BE2C (cell line): ENCODE measurements around the gene PORCN.

Experiments
- DNase-seq: peaks from one replicate; pipeline ENCODE4 v3.0.0-alpha.2; 2020
- H3K27me3 ChIP-seq: fragments of 250-450 bp; sonication (Bioruptor Pico); 2 replicates; pipeline ENCODE4 v1.5.1; 2020; ENCODE audit warnings: mild to moderate bottlenecking
- H3K36me3 ChIP-seq: fragments of 250-450 bp; sonication (Bioruptor Pico); 2 replicates; pipeline ENCODE4 v1.5.1; 2020; ENCODE audit warnings: mild to moderate bottlenecking
- H3K4me1 ChIP-seq: fragments of 250-450 bp; sonication (Bioruptor Pico); 2 replicates; pipeline ENCODE4 v1.5.1; 2020
- H3K4me3 ChIP-seq: 2 replicates; pipeline ENCODE4 v1.5.1; 2011; ENCODE audit warnings: low read depth, low read length
- H3K9me3 ChIP-seq: fragments of 250-450 bp; sonication (Bioruptor Pico); 2 replicates; pipeline ENCODE4 v1.5.1; 2020
- CTCF ChIP-seq: IDR thresholded peaks from 2 replicates; pipeline ENCODE4 v1.5.1; 2012; ENCODE audit warnings: mild to moderate bottlenecking, low read depth, low read length

PORCN gene

GRCh38 chrX:48489892-48490291, 18.9 kb upstream of the PORCN start:
- H3K4me1 ChIP-seq: no peaks in the 10 kb centered on the region
- no peak for TF ChIP-seq CTCF
- H3K9me3 ChIP-seq: no peaks in the 10 kb centered on the region
- no peak overlapping the region for H3K4me3 ChIP-seq
- H3K27me3 ChIP-seq: no peaks in the 10 kb centered on the region
- no peaks in the 10 kb centered on the region for H3K36me3 ChIP-seq
- DNase-seq: no peak

GRCh38 chrX:48490661-48491060, 18.1 kb upstream of the PORCN start:
- Histone ChIP-seq H3K4me1 (no peaks in the 10 kb centered on the region), H3K9me3 (no peaks in the 10 kb centered on the region), H3K4me3 (no peak overlapping the region), H3K27me3 (no peaks in the 10 kb centered on the region), H3K36me3 (no peaks in the 10 kb centered on the region)
- TF ChIP-seq CTCF: no peak
- no peak for DNase-seq

- Histone ChIP-seq H3K36me3 (no peaks in the 10 kb centered on the region), H3K27me3 (no peaks in the 10 kb centered on the region), H3K4me1 (no peaks in the 10 kb centered on the region), H3K9me3 (no peaks in the 10 kb centered on the region), H3K4me3 (no peak overlapping the region)
- no peak for DNase-seq
- no peak for TF ChIP-seq CTCF
Measured at GRCh38 chrX:48491809-48492208, 17.0 kb upstream of the PORCN start.

DNA sequence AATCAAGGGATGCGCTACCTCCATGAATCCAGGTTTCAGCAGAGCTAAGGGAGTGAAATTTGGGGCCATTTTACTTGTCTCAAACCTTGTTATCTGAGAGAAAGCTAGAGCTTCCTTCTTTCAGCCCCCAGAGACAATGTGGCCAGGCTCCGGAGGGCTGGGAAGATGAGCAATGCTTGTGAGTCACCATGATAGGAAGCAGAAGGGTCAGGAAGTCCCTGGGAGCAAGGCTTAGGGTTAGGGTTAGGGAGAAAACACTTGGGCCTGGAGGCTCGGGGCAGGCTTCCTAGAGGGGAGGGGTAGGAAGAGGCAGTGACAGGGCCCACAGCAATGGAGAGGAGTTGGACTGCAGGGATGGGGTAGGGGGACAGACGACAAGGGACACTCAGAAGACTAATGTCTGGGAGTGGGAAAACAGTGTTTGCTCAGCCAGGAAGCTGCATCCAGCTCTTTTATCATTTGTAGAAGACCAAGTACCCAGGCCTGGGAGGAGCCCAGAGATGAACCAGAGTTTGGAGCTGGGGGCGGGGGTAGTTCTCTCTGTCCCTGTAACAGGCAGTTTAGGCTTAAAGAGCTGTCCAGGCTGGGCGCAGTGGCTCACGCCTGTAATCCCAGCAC, 16.4 kb upstream of the PORCN start:
- no peak for TF ChIP-seq CTCF
- no peaks in the 10 kb centered on the region for H3K27me3 ChIP-seq
- H3K36me3 ChIP-seq: no peaks in the 10 kb centered on the region
- no peaks in the 10 kb centered on the region for H3K4me1 ChIP-seq
- H3K9me3 ChIP-seq: no peaks in the 10 kb centered on the region
- no peak overlapping the region for H3K4me3 ChIP-seq
- DNase-seq: no peak

- H3K27me3 ChIP-seq: no peaks in the 10 kb centered on the region
- no peaks in the 10 kb centered on the region for H3K4me1 ChIP-seq
- no peaks in the 10 kb centered on the region for H3K36me3 ChIP-seq
- H3K4me3 ChIP-seq: no peak overlapping the region
- peak; percentile 55 for TF ChIP-seq CTCF
- DNase-seq: peak; percentile 63
- no peaks in the 10 kb centered on the region for H3K9me3 ChIP-seq
Measured at GRCh38 chrX:48493890-48494364, 14.9 kb upstream of the PORCN start.

DNA sequence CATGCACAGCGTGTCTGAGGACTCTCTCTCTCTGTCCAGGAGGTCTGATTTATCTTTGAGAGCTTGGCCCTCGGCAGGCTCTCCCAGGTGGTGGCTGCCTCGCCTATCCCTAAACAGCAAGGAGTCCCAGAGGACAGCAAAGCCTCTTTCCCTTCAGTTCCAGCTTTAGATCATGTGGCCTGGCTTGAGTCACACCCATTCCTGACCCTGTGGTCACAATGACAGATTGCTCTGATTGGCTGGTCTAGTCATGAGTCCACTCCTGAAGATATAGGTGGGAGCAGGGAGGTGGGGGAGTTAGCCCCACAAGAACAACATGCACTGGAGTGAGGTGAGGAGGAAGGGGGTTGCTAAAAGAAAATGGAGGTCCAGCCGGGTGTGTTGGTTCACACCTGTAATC, 12.1 kb upstream of the PORCN start:
- H3K27me3 ChIP-seq: no peaks in the 10 kb centered on the region
- no peak for TF ChIP-seq CTCF
- H3K36me3 ChIP-seq: no peaks in the 10 kb centered on the region
- no peak for DNase-seq
- H3K4me3 ChIP-seq: no peak overlapping the region
- no peaks in the 10 kb centered on the region for H3K4me1 ChIP-seq
- H3K9me3 ChIP-seq: no peaks in the 10 kb centered on the region
